Measurements from ENCODE around the gene SERPINA9. TPM values are rescaled to one million over a fixed set of nuclear protein-coding genes. Genes with fewer than 3 reads are reported as not detected.
A peak's percentile ranks its signal among the peaks of the same experiment; 100 is the strongest.

SERPINA9 gene
- total and polyA plus RNA-seq, 2 experiments from 2014 or later = 0.31 TPM; not detected in 1

GRCh38 chr14:94498215-94498614 lies 22.2 kb upstream of the SERPINA9 start:
- no peaks in the 10 kb centered on the region for H3K9me3 ChIP-seq (ENCODE audit: low read depth)
- no peaks in the 10 kb centered on the region for H3K79me2 ChIP-seq (ENCODE audit: insufficient read depth)
- H3K27ac ChIP-seq = no peak overlapping the region
- no peaks in the 10 kb centered on the region for H3F3A ChIP-seq (ENCODE audit: insufficient read depth)
- H3K9ac ChIP-seq = no peak overlapping the region
- 46 to 52% methylated on average over 3 of the region's 3 CpGs for WGBS, 2 experiments (ENCODE audit: low coverage in 1 of 2, low lambda C conversion rate in 2 of 2, missing lambda C conversion rate in 2 of 2)
- peaks cover 6% of the 10 kb centered on the region; the same call in 1 of the 2 replicates for H3K27me3 ChIP-seq (replicated peaks; ENCODE audit: insufficient read depth)
- H2AFZ ChIP-seq = no peak overlapping the region
- no peaks in the 10 kb centered on the region for H3K9me2 ChIP-seq (ENCODE audit: insufficient read depth)
- no peaks in the 10 kb centered on the region for H4K20me1 ChIP-seq (ENCODE audit: insufficient read depth)
- H3K4me2 ChIP-seq (ENCODE audit: unreplicated experiment) = no peak overlapping the region
- H3K4me1 ChIP-seq (ENCODE audit: insufficient read depth) = no peaks in the 10 kb centered on the region
- in situ Hi-C loops (cut with MboI) = no loop called here
- no peak overlapping the region for H3K4me3 ChIP-seq
- no peak for DNase-seq
- TF ChIP-seq EZH2phosphoT487 (IDR thresholded peaks at IDR 0.05; ENCODE audit: insufficient read depth, low read depth) (no peak), EZH2 (IDR thresholded peaks at IDR 0.05; ENCODE audit: insufficient read depth, poor library complexity, severe bottlenecking) (no peak)
- no peaks in the 10 kb centered on the region for H3K36me3 ChIP-seq (ENCODE audit: low read depth)

- no peak overlapping the region for H3K4me2 ChIP-seq (ENCODE audit: unreplicated experiment)
- H3K4me1 ChIP-seq (ENCODE audit: insufficient read depth) = no peaks in the 10 kb centered on the region
- no peak overlapping the region for H2AFZ ChIP-seq
- no peak for TF ChIP-seq EZH2 (IDR thresholded peaks at IDR 0.05; ENCODE audit: insufficient read depth, poor library complexity, severe bottlenecking)
- no peak for TF ChIP-seq EZH2phosphoT487 (IDR thresholded peaks at IDR 0.05; ENCODE audit: insufficient read depth, low read depth)
- in situ Hi-C loops (cut with MboI) = no loop called here
- no peak for DNase-seq
- WGBS, 2 experiments (ENCODE audit: low coverage in 1 of 2, low lambda C conversion rate in 2 of 2, missing lambda C conversion rate in 2 of 2) = 32 to 45% methylated on average over 4 of the region's 4 CpGs
- no peaks in the 10 kb centered on the region for H3F3A ChIP-seq (ENCODE audit: insufficient read depth)
- H3K79me2 ChIP-seq (ENCODE audit: insufficient read depth) = no peaks in the 10 kb centered on the region
- no peak overlapping the region for H3K27ac ChIP-seq
- H3K9me3 ChIP-seq (ENCODE audit: low read depth) = no peaks in the 10 kb centered on the region
- H3K9me2 ChIP-seq (ENCODE audit: insufficient read depth) = no peaks in the 10 kb centered on the region
- no peaks in the 10 kb centered on the region for H3K36me3 ChIP-seq (ENCODE audit: low read depth)
- no peaks in the 10 kb centered on the region for H4K20me1 ChIP-seq (ENCODE audit: insufficient read depth)
- no peak overlapping the region for H3K9ac ChIP-seq
- no peak overlapping the region for H3K4me3 ChIP-seq
- peaks cover 13% of the 10 kb centered on the region; the same call in 1 of the 2 replicates for H3K27me3 ChIP-seq (replicated peaks; ENCODE audit: insufficient read depth)
These were observed 18.1 kb upstream of the SERPINA9 start for GRCh38 chr14:94494085-94494484.

GRCh38 chr14:94491511-94491910 lies 15.5 kb upstream of the SERPINA9 start:
- Histone ChIP-seq H3K9ac (no peak overlapping the region), H2AFZ (no peak overlapping the region), H3K36me3 (ENCODE audit: low read depth) (no peaks in the 10 kb centered on the region), H3K9me3 (ENCODE audit: low read depth) (no peaks in the 10 kb centered on the region), H3K4me3 (no peak overlapping the region), H3K79me2 (ENCODE audit: insufficient read depth) (no peaks in the 10 kb centered on the region), H3K9me2 (ENCODE audit: insufficient read depth) (no peaks in the 10 kb centered on the region), H3F3A (ENCODE audit: insufficient read depth) (no peaks in the 10 kb centered on the region), H3K27me3 (replicated peaks; ENCODE audit: insufficient read depth) (peaks cover 17% of the 10 kb centered on the region), H3K4me2 (ENCODE audit: unreplicated experiment) (no peak overlapping the region), H3K27ac (no peak overlapping the region), H3K4me1 (ENCODE audit: insufficient read depth) (no peaks in the 10 kb centered on the region), H4K20me1 (ENCODE audit: insufficient read depth) (no peaks in the 10 kb centered on the region)
- TF ChIP-seq EZH2phosphoT487 (IDR thresholded peaks at IDR 0.05; ENCODE audit: insufficient read depth, low read depth) = no peak
- no peak for TF ChIP-seq EZH2 (IDR thresholded peaks at IDR 0.05; ENCODE audit: insufficient read depth, poor library complexity, severe bottlenecking)
- 43 to 47% methylated on average over 4 of the region's 4 CpGs for WGBS, 2 experiments (ENCODE audit: low coverage in 1 of 2, low lambda C conversion rate in 2 of 2, missing lambda C conversion rate in 2 of 2)
- in situ Hi-C loops (cut with MboI) = no loop called here
- no peak for DNase-seq

- H3K4me1 ChIP-seq (ENCODE audit: insufficient read depth) = no peaks in the 10 kb centered on the region; the same call in 1 of the 2 replicates
- WGBS, 2 experiments (ENCODE audit: low coverage in 1 of 2, low lambda C conversion rate in 2 of 2, missing lambda C conversion rate in 2 of 2) = 61 to 64% methylated on average over 11 of the region's 11 CpGs
- H3K36me3 ChIP-seq (ENCODE audit: low read depth) = no peaks in the 10 kb centered on the region
- H3K4me3 ChIP-seq = no peak overlapping the region
- in situ Hi-C loops (cut with MboI) = no loop called here
- TF ChIP-seq EZH2phosphoT487 (IDR thresholded peaks at IDR 0.05; ENCODE audit: insufficient read depth, low read depth) (no peak), EZH2 (IDR thresholded peaks at IDR 0.05; ENCODE audit: insufficient read depth, poor library complexity, severe bottlenecking) (no peak)
- H3F3A ChIP-seq (ENCODE audit: insufficient read depth) = no peaks in the 10 kb centered on the region
- no peaks in the 10 kb centered on the region for H3K9me3 ChIP-seq (ENCODE audit: low read depth)
- no peaks in the 10 kb centered on the region for H4K20me1 ChIP-seq (ENCODE audit: insufficient read depth)
- peaks cover 17% of the 10 kb centered on the region for H3K27me3 ChIP-seq (replicated peaks; ENCODE audit: insufficient read depth)
- DNase-seq = no peak
- H3K9ac ChIP-seq = no peak overlapping the region
- H3K27ac ChIP-seq = no peak overlapping the region
- H3K4me2 ChIP-seq (ENCODE audit: unreplicated experiment) = no peak overlapping the region
- no peaks in the 10 kb centered on the region for H3K9me2 ChIP-seq (ENCODE audit: insufficient read depth)
- H2AFZ ChIP-seq = no peak overlapping the region
- H3K79me2 ChIP-seq (ENCODE audit: insufficient read depth) = no peaks in the 10 kb centered on the region
These were observed 13.3 kb upstream of the SERPINA9 start for GRCh38 chr14:94489336-94489735.

- Histone ChIP-seq H4K20me1 (ENCODE audit: insufficient read depth) (no peaks in the 10 kb centered on the region), H3K36me3 (ENCODE audit: low read depth) (no peaks in the 10 kb centered on the region), H3K27ac (no peak overlapping the region), H3K4me3 (no peak overlapping the region), H3K9ac (no peak overlapping the region), H3K9me3 (ENCODE audit: low read depth) (no peaks in the 10 kb centered on the region), H3K79me2 (ENCODE audit: insufficient read depth) (no peaks in the 10 kb centered on the region), H3K4me2 (ENCODE audit: unreplicated experiment) (no peak overlapping the region), H3K9me2 (ENCODE audit: insufficient read depth) (no peaks in the 10 kb centered on the region), H3F3A (ENCODE audit: insufficient read depth) (no peaks in the 10 kb centered on the region), H2AFZ (peak overlapping the region; percentile 59; the same call in 1 of the 2 replicates), H3K27me3 (replicated peaks; ENCODE audit: insufficient read depth) (peaks cover 17% of the 10 kb centered on the region), H3K4me1 (ENCODE audit: insufficient read depth) (peaks cover 1% of the 10 kb centered on the region)
- DNase-seq = no peak
- in situ Hi-C loops (cut with MboI) = no loop called here
- no peak for TF ChIP-seq EZH2phosphoT487 (IDR thresholded peaks at IDR 0.05; ENCODE audit: insufficient read depth, low read depth)
- no peak for TF ChIP-seq EZH2 (IDR thresholded peaks at IDR 0.05; ENCODE audit: insufficient read depth, poor library complexity, severe bottlenecking)
- WGBS, 2 experiments (ENCODE audit: low coverage in 1 of 2, low lambda C conversion rate in 2 of 2, missing lambda C conversion rate in 2 of 2) = 14 to 16% methylated on average over 4 to 5 of the region's 5 CpGs
These were observed 10.9 kb upstream of the SERPINA9 start for GRCh38 chr14:94486883-94487282.

Measured in GM23248 (cell line).